ENCODE measurements around the gene ST3GAL3.

DNA sequence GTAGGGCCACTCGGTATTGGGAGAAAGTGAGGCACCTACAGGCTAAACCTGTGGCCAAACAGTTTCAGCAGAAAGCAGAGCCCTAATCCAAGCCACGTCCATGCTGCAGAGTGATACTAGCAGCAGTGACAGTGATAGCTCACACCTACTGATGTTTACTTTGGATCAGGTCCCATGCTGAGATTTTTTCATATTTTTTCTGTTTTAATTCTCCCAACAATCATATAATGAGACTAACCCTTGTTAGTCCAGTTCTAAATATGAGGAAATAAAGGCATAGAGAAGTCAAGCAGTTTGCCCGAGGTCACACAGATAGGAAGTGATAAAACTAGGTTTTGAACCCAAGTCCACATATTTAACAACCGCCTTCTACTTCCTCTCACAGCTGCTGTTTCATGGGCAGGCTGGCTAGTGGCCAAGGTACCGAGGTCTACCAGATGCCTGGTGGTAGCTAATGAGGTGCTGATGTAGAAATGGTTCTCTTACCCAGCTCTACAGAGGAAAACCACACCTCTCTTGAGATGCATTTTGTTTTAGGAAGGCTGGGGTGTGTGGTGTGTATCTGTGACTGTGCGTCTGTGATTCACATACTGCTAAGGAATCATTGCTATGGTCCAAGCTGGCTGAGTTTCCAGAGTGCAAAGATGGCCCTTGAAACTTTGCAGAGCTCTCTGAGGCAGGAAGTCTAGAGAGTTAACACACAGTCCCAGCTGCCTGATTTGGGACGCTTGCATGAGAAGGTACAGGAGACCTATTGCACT, 146.0 kb downstream of the ST3GAL3 start:
- TF ChIP-seq, protein P1, sequence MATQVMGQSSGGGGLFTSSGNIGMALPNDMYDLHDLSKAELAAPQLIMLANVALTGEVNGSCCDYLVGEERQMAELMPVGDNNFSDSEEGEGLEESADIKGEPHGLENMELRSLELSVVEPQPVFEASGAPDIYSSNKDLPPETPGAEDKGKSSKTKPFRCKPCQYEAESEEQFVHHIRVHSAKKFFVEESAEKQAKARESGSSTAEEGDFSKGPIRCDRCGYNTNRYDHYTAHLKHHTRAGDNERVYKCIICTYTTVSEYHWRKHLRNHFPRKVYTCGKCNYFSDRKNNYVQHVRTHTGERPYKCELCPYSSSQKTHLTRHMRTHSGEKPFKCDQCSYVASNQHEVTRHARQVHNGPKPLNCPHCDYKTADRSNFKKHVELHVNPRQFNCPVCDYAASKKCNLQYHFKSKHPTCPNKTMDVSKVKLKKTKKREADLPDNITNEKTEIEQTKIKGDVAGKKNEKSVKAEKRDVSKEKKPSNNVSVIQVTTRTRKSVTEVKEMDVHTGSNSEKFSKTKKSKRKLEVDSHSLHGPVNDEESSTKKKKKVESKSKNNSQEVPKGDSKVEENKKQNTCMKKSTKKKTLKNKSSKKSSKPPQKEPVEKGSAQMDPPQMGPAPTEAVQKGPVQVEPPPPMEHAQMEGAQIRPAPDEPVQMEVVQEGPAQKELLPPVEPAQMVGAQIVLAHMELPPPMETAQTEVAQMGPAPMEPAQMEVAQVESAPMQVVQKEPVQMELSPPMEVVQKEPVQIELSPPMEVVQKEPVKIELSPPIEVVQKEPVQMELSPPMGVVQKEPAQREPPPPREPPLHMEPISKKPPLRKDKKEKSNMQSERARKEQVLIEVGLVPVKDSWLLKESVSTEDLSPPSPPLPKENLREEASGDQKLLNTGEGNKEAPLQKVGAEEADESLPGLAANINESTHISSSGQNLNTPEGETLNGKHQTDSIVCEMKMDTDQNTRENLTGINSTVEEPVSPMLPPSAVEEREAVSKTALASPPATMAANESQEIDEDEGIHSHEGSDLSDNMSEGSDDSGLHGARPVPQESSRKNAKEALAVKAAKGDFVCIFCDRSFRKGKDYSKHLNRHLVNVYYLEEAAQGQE (IDR thresholded peaks at IDR 0.05; ENCODE audit: unreplicated experiment): no peak
- TF ChIP-seq, protein P2, sequence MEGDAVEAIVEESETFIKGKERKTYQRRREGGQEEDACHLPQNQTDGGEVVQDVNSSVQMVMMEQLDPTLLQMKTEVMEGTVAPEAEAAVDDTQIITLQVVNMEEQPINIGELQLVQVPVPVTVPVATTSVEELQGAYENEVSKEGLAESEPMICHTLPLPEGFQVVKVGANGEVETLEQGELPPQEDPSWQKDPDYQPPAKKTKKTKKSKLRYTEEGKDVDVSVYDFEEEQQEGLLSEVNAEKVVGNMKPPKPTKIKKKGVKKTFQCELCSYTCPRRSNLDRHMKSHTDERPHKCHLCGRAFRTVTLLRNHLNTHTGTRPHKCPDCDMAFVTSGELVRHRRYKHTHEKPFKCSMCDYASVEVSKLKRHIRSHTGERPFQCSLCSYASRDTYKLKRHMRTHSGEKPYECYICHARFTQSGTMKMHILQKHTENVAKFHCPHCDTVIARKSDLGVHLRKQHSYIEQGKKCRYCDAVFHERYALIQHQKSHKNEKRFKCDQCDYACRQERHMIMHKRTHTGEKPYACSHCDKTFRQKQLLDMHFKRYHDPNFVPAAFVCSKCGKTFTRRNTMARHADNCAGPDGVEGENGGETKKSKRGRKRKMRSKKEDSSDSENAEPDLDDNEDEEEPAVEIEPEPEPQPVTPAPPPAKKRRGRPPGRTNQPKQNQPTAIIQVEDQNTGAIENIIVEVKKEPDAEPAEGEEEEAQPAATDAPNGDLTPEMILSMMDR (conservative IDR thresholded peaks at IDR 0.05; ENCODE audit: low read depth in 2 of 2): peak in 1 of 2 experiments; percentile 10; a peak in 1 of 4 replicates
- TF ChIP-seq EZH2phosphoT487 (IDR thresholded peaks at IDR 0.05; ENCODE audit: unreplicated experiment) (no peak), EZH2 (IDR thresholded peaks at IDR 0.05; ENCODE audit: low read depth, unreplicated experiment) (no peak), POLR2AphosphoS5 (IDR thresholded peaks at IDR 0.05; ENCODE audit: low read depth) (no peak), JUNB (IDR thresholded peaks at IDR 0.05; ENCODE audit: unreplicated experiment) (no peak), ZNF331 (CRISPR knock-in tag; IDR thresholded peaks at IDR 0.05; ENCODE audit: low read depth) (no peak), CREB1 (CRISPR knock-in tag; IDR thresholded peaks at IDR 0.05; ENCODE audit: low read depth) (no peak), NANOG (IDR thresholded peaks at IDR 0.05; ENCODE audit: borderline replicate concordance) (no peak), STAT1 (IDR thresholded peaks at IDR 0.05; ENCODE audit: unreplicated experiment) (no peak), ZNF114 (CRISPR knock-in tag; IDR thresholded peaks at IDR 0.05) (no peak)
- TF ChIP-seq, protein P3, sequence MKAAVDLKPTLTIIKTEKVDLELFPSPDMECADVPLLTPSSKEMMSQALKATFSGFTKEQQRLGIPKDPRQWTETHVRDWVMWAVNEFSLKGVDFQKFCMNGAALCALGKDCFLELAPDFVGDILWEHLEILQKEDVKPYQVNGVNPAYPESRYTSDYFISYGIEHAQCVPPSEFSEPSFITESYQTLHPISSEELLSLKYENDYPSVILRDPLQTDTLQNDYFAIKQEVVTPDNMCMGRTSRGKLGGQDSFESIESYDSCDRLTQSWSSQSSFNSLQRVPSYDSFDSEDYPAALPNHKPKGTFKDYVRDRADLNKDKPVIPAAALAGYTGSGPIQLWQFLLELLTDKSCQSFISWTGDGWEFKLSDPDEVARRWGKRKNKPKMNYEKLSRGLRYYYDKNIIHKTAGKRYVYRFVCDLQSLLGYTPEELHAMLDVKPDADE (IDR thresholded peaks at IDR 0.05): no peak
- TF ChIP-seq, protein P4, sequence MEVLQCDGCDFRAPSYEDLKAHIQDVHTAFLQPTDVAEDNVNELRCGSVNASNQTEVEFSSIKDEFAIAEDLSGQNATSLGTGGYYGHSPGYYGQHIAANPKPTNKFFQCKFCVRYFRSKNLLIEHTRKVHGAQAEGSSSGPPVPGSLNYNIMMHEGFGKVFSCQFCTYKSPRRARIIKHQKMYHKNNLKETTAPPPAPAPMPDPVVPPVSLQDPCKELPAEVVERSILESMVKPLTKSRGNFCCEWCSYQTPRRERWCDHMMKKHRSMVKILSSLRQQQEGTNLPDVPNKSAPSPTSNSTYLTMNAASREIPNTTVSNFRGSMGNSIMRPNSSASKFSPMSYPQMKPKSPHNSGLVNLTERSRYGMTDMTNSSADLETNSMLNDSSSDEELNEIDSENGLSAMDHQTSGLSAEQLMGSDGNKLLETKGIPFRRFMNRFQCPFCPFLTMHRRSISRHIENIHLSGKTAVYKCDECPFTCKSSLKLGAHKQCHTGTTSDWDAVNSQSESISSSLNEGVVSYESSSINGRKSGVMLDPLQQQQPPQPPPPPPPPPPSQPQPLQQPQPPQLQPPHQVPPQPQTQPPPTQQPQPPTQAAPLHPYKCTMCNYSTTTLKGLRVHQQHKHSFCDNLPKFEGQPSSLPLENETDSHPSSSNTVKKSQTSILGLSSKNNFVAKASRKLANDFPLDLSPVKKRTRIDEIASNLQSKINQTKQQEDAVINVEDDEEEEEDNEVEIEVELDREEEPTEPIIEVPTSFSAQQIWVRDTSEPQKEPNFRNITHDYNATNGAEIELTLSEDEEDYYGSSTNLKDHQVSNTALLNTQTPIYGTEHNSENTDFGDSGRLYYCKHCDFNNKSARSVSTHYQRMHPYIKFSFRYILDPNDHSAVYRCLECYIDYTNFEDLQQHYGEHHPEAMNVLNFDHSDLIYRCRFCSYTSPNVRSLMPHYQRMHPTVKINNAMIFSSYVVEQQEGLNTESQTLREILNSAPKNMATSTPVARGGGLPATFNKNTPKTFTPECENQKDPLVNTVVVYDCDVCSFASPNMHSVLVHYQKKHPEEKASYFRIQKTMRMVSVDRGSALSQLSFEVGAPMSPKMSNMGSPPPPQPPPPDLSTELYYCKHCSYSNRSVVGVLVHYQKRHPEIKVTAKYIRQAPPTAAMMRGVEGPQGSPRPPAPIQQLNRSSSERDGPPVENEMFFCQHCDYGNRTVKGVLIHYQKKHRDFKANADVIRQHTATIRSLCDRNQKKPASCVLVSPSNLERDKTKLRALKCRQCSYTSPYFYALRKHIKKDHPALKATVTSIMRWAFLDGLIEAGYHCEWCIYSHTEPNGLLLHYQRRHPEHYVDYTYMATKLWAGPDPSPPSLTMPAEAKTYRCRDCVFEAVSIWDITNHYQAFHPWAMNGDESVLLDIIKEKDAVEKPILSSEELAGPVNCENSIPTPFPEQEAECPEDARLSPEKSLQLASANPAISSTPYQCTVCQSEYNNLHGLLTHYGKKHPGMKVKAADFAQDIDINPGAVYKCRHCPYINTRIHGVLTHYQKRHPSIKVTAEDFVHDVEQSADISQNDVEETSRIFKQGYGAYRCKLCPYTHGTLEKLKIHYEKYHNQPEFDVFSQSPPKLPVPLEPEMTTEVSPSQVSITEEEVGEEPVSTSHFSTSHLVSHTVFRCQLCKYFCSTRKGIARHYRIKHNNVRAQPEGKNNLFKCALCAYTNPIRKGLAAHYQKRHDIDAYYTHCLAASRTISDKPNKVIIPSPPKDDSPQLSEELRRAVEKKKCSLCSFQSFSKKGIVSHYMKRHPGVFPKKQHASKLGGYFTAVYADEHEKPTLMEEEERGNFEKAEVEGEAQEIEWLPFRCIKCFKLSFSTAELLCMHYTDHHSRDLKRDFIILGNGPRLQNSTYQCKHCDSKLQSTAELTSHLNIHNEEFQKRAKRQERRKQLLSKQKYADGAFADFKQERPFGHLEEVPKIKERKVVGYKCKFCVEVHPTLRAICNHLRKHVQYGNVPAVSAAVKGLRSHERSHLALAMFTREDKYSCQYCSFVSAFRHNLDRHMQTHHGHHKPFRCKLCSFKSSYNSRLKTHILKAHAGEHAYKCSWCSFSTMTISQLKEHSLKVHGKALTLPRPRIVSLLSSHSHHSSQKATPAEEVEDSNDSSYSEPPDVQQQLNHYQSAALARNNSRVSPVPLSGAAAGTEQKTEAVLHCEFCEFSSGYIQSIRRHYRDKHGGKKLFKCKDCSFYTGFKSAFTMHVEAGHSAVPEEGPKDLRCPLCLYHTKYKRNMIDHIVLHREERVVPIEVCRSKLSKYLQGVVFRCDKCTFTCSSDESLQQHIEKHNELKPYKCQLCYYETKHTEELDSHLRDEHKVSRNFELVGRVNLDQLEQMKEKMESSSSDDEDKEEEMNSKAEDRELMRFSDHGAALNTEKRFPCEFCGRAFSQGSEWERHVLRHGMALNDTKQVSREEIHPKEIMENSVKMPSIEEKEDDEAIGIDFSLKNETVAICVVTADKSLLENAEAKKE (CRISPR knock-in tag; IDR thresholded peaks at IDR 0.05): no peak

Data from GM23338 (cell line).